ENCODE measurements around the gene CCL2. TPM values are rescaled to one million over a fixed set of nuclear protein-coding genes. Genes with fewer than 3 reads are reported as not detected.

The CCL2 gene
- total RNA-seq, 2 donors from 2014 or later = 46.3 to 118 TPM

DNA sequence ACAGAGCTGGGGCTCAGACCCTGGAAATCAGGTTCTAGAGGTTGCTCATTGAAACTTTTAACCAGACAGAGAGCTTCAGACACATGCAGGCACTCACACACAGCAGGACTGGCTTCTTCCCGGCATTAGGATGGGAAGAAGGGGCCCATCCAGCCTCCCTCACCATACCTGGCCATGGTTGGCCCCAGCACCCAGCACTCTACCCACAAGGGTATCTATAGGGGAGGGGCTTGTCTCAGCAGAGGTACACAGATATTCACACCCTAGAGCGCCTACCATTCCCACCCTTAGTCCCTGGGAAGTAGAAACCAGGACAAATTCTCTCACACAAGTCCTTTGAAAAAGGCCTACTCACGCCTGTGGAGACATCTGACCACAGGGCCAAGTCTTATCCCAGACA, 20.5 kb upstream of the CCL2 start:
- H3K36me3 ChIP-seq = no peaks in the 10 kb centered on the region
- TF ChIP-seq, protein P1, sequence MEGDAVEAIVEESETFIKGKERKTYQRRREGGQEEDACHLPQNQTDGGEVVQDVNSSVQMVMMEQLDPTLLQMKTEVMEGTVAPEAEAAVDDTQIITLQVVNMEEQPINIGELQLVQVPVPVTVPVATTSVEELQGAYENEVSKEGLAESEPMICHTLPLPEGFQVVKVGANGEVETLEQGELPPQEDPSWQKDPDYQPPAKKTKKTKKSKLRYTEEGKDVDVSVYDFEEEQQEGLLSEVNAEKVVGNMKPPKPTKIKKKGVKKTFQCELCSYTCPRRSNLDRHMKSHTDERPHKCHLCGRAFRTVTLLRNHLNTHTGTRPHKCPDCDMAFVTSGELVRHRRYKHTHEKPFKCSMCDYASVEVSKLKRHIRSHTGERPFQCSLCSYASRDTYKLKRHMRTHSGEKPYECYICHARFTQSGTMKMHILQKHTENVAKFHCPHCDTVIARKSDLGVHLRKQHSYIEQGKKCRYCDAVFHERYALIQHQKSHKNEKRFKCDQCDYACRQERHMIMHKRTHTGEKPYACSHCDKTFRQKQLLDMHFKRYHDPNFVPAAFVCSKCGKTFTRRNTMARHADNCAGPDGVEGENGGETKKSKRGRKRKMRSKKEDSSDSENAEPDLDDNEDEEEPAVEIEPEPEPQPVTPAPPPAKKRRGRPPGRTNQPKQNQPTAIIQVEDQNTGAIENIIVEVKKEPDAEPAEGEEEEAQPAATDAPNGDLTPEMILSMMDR (IDR thresholded peaks at IDR 0.05) = no peak
- no peak overlapping the region for H3K4me3 ChIP-seq
- peak overlapping the region; percentile 64 to 72 for H3K27ac ChIP-seq
- H3K9me3 ChIP-seq = peaks cover 0 to 6% of the 10 kb centered on the region in 2 donors
- no peak for DNase-seq (ENCODE audit: low spot score)
- H3K27me3 ChIP-seq = no peaks in the 10 kb centered on the region
- H3K4me1 ChIP-seq = peaks cover 0 to 57% of the 10 kb centered on the region in 2 donors

DNA sequence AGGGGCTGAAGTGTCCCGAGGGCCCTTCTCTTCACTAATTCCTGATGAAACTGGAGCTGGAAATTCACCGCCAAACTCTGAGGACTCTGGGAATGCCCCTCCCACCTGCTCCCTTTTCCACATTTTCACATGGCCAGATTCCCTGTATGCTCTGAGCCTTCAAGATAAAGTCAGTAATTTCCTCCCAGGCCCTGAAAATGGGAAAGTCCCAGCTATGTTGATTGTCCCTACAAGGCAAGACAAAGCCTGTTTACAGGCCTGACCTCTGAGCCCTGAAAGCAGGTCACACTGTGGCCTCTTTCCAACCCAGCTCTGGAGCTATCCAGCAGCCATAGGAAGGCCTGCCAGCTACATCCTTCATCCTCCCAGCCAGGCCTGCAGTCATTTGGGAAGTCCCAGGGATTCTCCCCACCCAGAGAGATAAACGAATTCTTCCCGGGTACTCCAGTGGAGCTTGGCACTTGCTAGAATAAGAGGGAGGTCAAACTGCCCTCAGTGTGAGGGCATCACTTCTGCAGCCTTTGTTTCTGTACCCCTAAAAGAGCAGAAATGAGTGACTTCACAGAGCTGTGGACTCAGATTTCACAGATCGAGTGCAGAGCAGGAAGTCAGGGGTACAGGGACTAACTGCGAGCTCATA, 19.6 kb upstream of the CCL2 start:
- peak; percentile 75 for DNase-seq (ENCODE audit: low spot score)

DNA sequence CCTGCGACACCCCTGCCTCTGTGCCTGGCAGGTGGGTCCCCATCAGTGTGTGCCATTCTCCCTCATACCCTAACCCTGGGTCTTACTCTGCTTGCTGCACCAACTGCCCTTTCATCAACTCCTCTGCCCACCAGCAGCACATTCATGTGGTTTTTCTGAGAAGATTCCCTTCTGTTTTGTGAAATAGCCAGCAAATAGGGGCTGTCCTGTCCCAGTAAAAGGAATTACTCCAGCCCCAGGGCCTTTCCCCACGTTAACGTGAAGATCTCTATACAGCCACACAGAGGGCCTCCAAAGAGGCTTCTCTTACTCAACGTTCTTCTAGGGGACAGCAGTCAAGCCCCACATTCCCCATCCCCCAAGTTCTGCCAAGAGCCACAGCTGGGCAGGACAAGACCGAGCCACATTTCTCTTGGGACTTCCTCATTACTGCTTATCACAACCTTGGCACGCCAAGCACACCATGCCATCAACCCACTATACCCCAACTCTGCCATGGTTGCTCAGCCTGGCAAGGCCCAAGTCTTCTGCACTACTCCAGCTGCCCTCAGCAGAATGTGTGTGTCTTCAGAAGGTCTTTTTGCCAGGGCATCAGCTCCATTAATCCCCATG, 18.7 kb upstream of the CCL2 start:
- H3K27ac ChIP-seq = peak overlapping the region; percentile 64 to 72
- DNase-seq (ENCODE audit: low spot score) = no peak
- peaks cover 0 to 74% of the 10 kb centered on the region in 2 donors for H3K4me1 ChIP-seq
- H3K9me3 ChIP-seq = no peaks in the 10 kb centered on the region
- H3K27me3 ChIP-seq = no peaks in the 10 kb centered on the region
- H3K4me3 ChIP-seq = no peak overlapping the region
- no peaks in the 10 kb centered on the region for H3K36me3 ChIP-seq
- TF ChIP-seq, protein P1 (IDR thresholded peaks at IDR 0.05) = no peak

More for the DNA sequence above, 19.6 kb upstream of the CCL2 start:
- Histone ChIP-seq H3K4me1 (peaks cover 0 to 65% of the 10 kb centered on the region in 2 donors), H3K9me3 (peaks cover 0 to under 1% of the 10 kb centered on the region in 2 donors), H3K36me3 (no peaks in the 10 kb centered on the region), H3K27ac (peak overlapping the region; percentile 64 to 72), H3K4me3 (no peak overlapping the region), H3K27me3 (no peaks in the 10 kb centered on the region)
- TF ChIP-seq, protein P1 (IDR thresholded peaks at IDR 0.05) = no peak

DNA sequence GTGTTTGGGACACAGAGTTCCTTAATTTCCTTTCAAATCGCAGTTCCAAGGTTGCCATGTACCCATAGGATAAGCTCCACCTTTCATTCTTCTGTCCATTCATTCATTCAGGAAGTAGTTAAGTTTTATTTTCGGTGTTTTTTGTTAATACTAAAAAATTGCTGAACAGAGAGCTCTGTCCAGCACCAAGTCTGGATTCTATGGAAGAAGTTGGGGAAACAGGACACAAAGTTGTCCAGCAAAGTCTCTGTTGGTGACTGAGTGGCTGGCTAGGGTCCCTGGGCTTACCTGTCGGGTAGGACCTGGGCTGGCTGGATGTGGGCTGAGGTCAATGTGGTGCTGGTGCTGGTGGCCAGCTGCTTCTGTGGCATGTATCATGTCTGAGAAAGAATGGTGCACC, 17.6 kb upstream of the CCL2 start:
- TF ChIP-seq, protein P1 (IDR thresholded peaks at IDR 0.05) = no peak
- H3K4me3 ChIP-seq = no peak overlapping the region
- no peaks in the 10 kb centered on the region for H3K27me3 ChIP-seq
- no peak for DNase-seq (ENCODE audit: low spot score)
- peak overlapping the region; percentile 1 to 9 for H3K27ac ChIP-seq
- peaks cover 0 to 85% of the 10 kb centered on the region in 2 donors for H3K4me1 ChIP-seq
- no peaks in the 10 kb centered on the region for H3K9me3 ChIP-seq
- no peaks in the 10 kb centered on the region for H3K36me3 ChIP-seq

DNA sequence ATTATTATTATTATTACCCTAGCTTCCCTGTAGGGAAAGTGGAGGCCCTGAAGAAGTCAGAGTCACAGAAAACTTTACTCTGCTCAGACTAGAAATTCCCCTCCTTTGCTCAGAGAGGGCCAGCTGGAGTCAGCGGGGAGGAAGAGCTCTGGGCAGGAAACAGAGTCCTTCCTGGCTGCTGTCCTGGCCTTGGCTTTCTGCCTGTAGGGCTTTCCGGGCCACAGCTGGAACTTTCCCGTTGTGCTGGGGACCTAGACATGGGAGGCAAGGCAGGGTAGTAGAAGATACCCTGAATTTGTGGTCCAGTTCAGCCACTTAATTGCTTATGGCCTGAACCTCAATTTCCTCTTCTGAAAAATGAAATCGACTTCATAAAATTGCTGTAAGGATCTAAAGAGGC, 14.0 kb upstream of the CCL2 start:
- Histone ChIP-seq H3K27me3 (no peaks in the 10 kb centered on the region), H3K4me3 (no peak overlapping the region), H3K36me3 (no peaks in the 10 kb centered on the region), H3K4me1 (peaks cover 0 to 78% of the 10 kb centered on the region in 2 donors), H3K27ac (peak overlapping the region in 1 of 2 donors; percentile 33), H3K9me3 (no peaks in the 10 kb centered on the region)
- DNase-seq (ENCODE audit: low spot score) = no peak
- TF ChIP-seq, protein P1 (IDR thresholded peaks at IDR 0.05) = no peak
